NK-92 treated with Interleukin-12 subunit alpha and Interleukin-12 subunit beta, amount 100 ng/mL, for 24 hours (cell line): ENCODE data around the gene NHEJ1.

Experiments used
- DNase-seq: peaks from one replicate; lab custom pipeline; 2025; lab: John Stamatoyannopoulos, UW

Gene NHEJ1

DNA sequence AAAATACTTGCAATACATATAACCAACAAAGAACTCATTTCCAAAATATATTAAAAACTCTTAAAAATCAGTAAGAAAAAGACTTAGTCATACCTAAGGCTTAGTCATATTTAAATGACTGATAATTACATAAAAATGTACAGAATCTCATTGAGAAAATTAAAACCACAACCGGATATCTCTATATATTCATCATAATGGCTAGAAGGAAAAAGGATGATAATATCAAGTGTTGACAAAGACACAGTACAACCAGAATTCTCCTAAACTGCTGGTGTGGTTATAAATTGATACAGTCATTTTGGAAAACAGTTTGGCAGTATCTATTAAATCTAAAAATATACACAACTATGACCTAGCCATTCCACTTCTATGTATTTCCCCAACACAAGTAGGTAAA, 72.8 kb downstream of the NHEJ1 start:
- no peak for DNase-seq

DNA sequence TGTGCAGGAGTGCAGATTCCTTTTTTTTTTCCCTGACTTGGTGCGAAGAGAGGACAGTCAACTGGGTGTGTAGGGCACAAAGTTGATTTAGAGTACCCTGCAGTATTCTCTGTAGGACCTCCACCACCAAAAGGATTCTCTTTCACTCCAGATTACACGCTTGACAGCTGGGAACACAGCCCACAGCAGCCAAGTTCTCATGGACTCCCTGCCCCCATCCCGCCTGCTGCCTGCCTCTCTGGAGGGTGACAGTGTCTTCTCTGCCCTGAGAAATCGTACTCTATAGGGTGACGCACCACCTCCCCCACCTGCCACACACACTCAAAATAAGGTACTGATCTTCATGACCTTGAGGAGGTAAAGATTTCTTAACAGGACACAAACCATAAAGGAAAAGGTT, 73.3 kb downstream of the NHEJ1 start:
- DNase-seq = no peak

DNA sequence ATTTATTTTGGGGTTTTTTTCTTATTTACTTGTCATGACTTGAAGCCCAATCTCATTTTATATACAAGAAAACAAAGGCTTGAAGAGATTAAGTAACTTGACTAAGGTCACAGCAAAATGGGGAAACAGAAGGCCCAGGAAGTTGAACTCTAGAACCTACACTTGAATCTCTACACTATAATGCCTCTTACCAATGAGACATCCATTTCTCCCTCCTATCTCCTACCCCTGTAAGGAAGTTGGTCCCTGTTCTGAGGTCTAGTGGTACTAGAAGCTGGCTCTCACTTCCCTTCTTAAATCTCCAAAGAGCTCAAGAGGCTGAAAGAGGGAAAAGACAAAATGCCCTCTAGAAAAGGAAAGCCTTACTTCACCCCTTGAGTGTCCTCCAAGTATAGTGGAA, 74.4 kb downstream of the NHEJ1 start:
- DNase-seq = no peak

DNA sequence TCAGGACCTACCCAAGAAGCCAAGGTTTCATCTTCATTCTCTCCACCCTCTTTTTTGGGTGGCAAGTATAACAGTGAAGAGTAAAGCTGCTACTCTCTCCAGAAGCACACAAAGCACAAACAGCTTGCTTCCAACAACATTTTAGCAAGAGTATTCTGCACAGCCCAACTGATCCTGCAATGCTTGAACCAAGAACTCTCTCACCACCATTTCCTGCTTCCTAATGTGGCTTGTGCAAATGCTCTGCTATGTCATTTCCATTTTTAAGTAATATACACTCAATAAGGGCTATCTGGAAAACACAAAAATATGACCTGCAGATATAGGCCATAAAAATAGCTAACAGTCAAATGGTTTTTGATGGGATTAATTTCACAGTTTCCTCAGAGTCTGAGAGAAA, 75.8 kb downstream of the NHEJ1 start:
- no peak for DNase-seq

DNA sequence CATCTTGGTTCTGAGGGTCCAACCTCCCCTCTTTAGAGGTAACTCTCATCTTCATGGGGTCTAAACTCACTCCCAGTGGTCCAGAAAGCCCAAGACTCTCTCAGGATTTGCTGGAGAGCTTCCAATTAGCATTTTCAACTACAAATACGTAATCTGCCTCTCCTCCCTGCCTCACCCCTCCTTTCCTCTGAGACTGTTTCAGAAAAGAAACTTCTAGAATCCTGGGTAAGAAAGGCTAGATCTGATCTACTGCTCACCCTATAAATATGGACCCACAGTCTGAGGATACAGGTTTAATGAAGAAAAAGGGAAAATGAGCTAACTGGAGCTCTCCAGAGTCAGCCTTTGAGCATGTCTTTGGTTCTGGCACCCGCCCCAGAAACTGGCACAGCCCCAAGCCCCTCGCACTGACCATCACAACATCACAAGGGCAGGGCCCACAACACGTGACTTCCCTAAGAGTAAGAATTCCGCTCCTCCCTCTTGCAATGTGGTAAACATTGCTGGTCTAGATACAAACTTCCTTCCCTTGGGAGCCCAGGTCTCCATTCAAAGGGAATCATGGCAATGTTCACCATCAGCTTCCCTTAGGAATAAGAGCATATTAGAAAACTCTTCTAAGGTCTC, 78.2 kb downstream of the NHEJ1 start:
- no peak for DNase-seq

DNA sequence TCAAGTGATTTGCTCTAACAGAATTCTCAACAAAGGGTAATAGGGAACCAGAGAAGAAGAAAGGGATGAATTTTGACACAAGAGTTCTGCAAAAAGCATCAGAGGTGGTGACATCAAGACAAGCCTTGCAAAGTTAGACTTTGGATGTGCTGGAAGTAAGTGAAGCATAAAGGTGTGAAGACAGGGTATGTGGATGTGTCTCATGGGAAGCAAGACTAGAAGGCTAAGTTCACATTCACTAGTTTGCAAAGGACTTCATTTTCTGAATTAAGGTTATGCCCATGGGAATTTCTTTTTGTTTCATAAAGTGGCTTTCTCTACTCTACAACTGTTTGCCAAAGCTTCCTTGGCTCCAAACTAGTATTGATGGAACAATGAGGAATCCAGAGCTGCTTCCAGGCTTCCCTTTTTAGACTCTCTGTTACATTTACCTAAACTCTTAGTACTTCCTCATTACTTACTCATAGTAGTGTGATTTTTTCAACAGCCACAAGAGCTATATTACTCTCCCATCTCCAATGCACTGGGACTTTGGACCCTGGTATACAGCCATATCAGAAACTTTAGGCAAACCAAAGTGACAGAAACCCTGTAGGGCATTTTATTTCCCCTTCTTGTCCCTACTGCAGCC, 78.8 kb downstream of the NHEJ1 start:
- no peak for DNase-seq

DNA sequence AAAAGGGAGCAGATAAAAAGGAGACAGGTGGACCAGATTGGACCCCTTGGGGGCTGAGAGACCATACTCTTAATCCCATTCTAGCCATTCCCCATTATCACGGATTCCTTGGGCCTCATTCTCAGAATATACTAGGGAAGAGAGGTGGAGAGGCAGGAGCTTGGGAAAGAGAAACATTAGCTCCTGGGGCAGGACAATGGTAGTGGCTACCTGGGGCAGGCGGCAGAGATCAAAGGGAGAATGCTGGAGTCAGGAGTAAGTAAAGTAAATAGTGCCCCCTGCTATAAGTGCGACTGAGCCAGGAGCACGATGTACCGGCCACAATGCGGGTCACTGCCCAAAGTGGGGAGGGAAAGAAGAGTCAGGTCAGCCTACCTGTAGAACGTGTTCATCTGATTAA, 79.5 kb downstream of the NHEJ1 start:
- DNase-seq = no peak

DNA sequence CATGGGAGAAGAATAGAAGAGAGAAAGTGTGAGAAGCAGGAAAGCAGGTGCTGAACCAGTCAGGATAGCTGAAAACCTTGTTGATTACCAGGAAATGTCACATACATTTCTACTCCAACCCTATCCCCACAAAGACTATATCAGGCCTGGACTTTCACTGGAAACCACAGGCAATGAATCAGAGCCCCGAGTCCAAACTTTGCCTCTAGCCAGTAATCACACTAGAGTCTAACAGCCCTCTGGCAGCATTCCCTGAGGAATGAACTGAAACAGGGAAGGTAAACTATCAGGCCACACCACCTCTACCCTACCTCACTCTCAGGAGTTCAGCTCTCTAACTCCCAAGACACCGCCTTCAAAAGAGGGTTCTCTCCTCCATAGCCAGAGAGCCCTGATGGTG, 81.2 kb downstream of the NHEJ1 start:
- DNase-seq = no peak

DNA sequence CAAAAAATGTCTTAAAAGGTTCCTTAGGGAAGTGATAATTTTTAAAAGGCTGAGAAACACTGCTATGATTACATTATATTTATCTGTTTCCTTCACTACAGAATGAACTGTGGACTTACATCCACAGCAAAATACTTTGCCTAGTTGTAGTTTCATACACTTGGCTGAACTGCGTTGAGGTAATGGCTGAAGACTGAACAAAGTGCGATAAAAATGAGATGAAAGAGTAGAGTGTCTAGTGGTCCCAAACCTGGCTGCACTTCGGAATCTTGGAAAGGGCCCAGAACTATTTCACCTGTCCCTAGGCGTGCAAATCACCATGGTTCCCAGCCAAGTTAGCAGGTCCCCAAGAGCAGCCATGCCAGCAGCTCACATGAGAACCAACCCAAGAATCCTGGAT, 81.7 kb downstream of the NHEJ1 start:
- DNase-seq = no peak

DNA sequence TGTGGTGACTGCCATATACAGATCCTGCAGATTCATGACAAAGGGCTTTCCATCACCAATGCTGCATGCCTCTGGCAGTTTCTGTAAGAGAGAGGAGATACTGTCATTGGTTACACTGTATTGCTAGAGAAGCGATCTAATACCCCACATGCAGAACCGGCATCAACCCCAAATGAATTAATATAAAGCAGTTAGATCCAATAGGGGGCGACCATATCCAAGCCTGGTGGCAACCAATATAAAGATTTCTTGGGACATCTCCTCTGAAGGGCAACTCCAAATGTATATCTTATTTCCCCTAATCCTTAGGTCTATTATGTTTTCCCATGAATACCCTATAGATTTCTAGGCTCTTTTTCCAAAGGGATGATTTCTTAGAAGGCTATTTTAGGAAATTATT, 82.5 kb downstream of the NHEJ1 start:
- no peak for DNase-seq

DNA sequence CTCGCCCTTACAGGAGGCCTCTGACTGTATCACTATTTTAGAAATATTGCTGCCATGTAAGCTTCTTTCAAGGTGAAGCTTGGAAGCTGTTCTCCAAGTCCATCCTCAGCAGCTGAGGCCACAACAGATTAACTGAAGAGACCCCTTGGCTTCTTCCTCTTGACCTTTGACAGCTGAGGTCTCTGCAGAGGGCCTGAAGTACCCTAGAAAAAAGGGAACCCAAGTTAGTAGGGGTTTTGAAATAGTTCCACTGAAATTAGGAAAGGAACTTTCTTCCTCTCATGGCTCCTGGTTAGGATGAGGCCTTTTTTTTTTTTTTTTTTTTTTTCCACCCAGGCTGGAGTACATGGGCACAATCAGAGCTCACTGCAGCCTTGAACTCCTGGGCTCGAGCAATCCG, 84.4 kb downstream of the NHEJ1 start:
- no peak for DNase-seq

DNA sequence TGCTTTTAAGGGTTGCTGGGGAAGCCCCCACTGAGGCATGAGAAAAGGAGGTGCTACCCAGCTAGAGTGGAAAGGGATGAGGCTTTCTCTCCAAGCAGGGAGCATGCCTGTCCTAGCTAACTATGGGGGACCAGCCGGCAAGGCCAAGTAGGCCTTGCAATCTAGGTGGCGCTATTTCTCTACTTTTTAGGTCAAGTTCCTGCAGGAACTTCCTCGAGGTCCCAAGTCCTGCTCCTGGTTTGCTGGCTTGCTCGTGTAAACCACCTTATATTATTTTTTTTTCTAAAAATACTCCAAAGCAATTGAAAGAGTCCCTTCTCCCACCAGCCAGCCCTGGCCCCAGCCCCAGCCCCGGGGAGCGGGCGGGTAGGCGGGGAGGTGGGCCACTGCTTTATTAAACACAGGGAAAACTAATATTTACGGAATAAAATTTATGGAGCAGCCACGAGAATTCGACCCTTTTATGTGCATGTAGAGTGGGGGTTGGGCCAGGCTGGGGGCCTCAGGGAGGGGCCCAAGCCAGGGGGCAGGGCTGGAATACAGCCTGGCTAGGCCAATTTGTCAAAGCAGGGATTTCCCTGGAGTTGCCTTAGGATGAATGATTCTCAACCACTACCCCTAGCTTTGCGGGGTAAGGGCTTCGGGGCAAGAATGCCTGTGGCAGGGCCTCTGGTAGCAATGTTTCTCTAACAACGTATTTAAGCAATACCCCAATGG, 87.0 kb downstream of the NHEJ1 start:
- DNase-seq = no peak

DNA sequence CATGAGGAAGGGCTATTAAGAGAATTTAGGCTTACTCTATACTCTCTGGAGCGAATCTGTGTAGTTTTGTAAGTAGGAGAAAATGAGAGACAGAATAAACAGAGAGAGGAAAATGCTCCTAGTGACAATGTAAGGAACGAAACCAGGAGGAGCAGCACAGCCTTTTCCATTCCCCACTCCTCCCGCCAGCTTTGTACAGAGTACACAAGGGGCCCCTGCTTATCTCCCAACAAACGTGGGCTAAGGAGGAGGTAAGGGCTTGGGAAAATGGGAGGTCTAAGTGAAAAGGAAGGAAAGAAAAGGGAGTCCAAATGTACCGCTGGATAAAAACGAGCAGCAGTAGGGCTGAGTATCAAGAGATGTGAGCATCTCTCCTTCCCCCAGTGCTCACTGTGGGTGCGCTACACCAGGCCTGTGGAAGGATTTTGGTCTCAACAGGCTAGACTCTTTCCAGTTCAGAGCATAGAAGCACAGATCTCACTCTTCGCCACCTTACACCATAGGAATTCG, 87.8 kb downstream of the NHEJ1 start:
- DNase-seq = no peak

DNA sequence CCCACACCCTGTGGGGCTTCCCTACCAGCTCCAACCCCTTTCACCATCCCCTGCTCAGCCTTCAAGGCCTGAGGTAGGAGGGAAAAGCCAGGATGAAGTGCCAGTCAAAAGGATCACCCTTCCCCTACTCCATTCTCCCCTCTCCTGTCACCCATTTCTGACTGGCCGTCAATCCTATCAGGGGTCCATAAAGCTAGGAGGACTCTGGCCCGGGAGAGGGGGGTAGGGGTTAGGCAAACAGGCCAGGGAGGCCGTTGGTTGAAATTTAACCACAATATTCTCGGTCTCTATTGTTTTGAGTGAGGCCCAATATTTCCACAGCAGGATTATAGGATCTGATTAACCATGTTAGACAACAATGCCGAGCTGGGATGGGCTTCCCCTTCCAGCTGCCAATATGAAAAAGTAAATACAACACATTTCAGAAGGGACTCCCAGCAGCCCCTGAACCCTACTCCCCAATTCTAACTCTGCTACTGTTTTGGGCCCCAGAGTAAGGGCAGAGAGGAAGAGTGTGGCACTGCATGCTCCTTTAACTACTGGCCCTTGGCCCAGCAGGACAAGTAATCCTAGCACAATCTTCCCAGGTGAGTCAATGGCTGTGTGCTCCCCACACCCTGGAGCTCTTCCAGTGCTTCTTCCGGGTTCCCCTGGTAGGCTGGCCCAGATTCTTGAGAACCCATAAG, 89.3 kb downstream of the NHEJ1 start:
- DNase-seq = no peak

DNA sequence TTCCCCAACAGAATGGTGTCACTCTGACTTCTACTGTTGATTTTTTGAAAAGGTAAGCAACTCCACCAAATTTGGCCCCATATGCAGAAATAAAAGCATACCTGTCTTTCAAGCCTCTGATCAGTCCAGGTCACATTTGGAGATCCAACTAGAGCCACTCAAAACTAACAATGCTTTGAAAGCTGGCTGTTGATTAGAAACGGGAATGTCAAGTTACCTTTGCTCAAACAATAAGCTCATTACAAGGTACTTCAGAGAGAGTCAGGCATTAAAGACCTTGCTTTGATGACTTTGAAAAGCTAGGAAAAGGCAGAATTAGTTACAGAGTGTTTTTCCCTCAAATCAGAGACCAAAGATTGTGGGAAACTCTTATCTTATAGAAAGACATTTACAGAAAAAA, 95.1 kb downstream of the NHEJ1 start:
- no peak for DNase-seq

DNA sequence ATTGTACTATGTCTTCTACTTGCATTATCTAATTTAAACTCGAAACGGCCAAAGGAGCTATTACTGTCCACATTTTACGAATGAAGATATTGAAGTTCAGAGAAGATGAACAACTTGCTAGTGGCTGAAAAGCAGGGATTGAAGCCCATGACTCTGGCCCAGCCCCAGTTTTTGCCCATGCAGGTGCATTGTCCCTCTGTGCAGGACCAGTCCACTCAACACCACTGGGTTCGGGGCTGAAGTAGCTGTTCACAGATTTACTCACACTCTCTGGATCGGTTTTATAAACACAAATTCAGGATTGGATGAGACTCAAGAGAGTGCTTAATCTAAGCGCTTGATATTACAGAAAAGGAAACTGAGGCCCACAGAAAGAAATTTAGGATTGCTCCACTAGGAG, 98.5 kb downstream of the NHEJ1 start:
- no peak for DNase-seq

DNA sequence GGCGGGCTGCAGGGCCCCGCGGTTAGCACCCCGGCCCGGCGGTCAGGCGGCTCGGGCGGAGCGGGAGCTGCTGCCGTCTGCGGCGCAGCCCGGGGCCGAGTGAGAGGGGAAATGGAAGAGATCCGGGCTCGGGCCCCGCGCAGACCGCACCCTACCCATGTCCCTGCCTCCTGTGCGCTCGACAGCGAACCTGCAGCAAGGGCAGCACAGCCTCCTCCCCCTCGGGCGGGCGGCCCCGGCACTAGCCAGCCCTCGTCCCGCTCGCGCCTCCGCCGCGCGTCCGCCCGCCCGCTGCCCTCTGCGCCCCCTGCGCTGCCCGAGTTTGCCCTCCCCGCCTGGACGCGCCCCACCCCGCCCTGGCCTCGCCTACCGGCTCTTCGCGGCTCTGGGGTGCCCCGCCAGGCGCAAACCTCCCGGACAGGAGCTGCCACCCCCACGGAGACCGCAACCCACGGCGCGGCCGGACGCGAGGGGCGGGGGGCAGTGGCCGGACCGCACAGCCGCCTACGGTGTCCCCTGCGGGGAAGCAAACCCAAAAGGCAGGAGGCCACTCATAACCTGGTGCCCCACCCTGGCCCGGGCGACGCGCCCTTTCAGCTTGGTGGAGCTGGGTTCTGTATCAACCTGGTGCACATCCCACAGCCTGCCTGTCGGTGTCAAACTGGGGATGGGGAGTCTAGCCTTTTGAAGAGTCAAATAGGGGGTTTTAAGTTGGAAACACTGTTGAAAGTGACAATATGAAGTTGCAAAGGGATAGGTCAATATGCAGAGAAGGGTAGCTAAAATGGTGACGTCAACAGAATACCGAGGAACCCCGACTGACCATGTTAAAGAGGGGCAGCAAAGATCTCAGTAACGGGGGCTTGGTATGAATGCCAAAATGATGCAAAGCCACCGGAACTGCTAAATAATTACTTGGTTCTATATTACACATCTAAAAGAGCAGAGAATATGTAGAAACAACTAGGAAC, 99.5 kb downstream of the NHEJ1 start, which contains the start of gene IHH:
IHH (minus strand) TSS at position 101 of the 971 bp plus-strand sequence. CDS start 454 bp downstream, outside the sequence.
- no peak for DNase-seq

DNA sequence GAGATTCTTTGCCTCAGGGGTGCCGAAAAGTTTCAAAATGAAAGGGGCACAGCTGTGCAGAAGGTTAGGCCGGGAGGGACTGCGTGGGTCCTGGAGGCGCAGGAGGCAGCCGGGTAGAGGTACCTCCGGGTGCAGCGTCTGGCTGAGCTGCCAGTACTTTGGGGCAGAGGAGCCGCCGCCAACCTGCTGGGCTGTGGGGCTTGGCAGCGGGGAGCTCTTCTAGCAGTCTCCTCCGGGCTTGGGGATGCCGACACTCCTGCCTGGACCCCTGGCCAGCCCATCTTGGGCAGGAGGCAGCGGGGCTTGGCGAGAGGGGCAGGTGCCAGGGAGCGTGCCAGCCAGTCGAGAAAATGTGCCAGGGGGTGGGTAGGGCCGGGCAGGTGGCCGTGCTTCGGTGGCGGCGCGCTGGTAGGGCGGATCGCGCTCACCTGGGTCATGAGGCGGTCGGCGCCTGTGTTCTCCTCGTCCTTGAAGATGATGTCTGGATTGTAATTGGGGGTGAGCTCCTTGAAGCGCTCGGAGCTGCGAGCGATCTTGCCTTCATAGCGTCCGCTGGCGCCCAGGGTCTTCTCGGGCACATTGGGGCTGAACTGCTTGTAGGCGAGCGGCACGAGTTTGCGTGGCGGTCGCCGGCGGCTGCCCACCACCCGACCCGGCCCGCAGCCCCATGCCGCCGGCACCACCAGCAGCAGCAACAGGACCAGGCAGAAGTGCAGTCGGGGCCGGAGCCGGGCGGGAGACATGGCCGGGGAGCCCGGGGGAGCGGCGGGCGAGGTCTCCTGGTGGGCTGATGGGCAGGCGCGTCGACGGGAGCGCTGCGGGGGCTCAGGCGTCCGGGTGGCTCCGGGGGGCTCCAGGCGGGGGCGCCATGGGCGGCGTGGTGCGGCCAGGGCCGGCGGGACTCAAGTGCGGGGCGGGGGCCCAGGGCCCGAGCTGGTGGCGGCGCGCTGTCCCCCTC, 100.6 kb downstream of the NHEJ1 start:
- DNase-seq = no peak

DNA sequence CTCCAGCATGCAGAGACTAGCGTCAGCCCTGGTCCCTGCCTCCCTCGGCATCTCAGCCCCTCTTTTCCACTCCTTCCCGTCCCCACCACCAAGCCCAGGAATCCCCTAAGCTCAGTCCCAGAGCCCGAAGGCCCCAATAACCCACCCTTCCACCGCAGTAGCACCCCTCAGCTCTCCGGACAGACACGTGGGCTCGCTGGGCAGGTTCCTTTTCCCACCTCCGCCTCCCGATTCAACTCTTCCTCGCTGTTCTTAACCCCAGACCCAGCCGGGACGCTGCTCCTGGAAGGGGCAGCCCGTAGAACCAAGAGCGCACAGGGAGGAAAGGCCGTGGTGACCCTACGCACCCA, 101.3 kb downstream of the NHEJ1 start:
- DNase-seq = no peak
